Left ventricle myocardium inferior (tissue), 1 donor: ENCODE results near the gene EIF2B4. TPM values are rescaled to one million over a fixed set of nuclear protein-coding genes. Genes with fewer than 3 reads are reported as not detected.
"Not testable (repeated sequence)": the region's sequence is repeated elsewhere in the genome, so short reads cannot be mapped to it uniquely, and the experiment has no call there.

Experiments
- DNase-seq: peaks from one replicate; pipeline ENCODE4 v3.0.0-alpha.2; 2020
- H3K27ac ChIP-seq: fragments of 200-600 bp; replicated peaks from 2 replicates; pipeline ENCODE4 v1.8.0; 2021
- H3K27me3 ChIP-seq: fragments of 200-600 bp; 2 replicates; pipeline ENCODE4 v1.8.0; 2021; ENCODE audit warnings: low read depth
- H3K36me3 ChIP-seq: fragments of 200-600 bp; 2 replicates; pipeline ENCODE4 v1.8.0; 2021
- H3K4me1 ChIP-seq: fragments of 200-600 bp; 2 replicates; pipeline ENCODE4 v1.8.0; 2021
- H3K4me3 ChIP-seq: fragments of 200-600 bp; 2 replicates; pipeline ENCODE4 v1.8.0; 2021; ENCODE audit warnings: mild to moderate bottlenecking, moderate library complexity
- H3K9me3 ChIP-seq: fragments of 200-600 bp; replicated peaks from 2 replicates; pipeline ENCODE4 v1.8.0; 2021
- intact Hi-C: fragments of 100-400 bp; cut with micrococcal nuclease; formaldehyde crosslinking; loops from one replicate; pipeline ENCODE4 v1.11.0; 2022
- total RNA-seq: library from RNA; stranded (reverse); fragmentation: NEBNext Ultra II Directional; extraction: Animal tissue kit (Norgen Biotek cat#: 25700); gene quantifications from one replicate; pipeline ENCODE4 v1.2.1, GENCODE V29; 2021
- TF ChIP-seq, protein P1 (sequence below): fragments of 200-600 bp; IDR thresholded peaks from 2 replicates; pipeline ENCODE4 v1.8.0; 2021; ENCODE audit warnings: antibody characterized with exemption, mild to moderate bottlenecking, borderline replicate concordance
- donor health status: DM: no; HTN: yes; CAD: no; lungs with severe emphysema.

Gene EIF2B4
- total RNA-seq, 1 donor from 2014 or later: 34.1 TPM

DNA sequence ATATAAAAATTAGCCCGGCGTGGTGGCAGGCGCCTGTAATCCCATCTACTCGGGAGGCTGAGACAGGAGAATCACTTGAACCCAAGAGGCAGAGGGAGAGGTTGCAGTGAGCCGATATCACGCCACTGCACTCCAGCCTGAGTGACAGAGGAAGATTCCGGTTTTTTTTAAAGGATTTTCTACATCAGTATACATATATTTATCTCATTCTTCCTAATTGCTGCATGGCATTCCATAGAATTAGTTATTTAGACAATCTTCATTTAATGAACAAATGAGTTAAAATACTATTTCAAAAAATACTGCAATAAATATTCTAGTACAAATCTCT, 15.6 kb downstream of the EIF2B4 start:
- TF ChIP-seq, protein P1, sequence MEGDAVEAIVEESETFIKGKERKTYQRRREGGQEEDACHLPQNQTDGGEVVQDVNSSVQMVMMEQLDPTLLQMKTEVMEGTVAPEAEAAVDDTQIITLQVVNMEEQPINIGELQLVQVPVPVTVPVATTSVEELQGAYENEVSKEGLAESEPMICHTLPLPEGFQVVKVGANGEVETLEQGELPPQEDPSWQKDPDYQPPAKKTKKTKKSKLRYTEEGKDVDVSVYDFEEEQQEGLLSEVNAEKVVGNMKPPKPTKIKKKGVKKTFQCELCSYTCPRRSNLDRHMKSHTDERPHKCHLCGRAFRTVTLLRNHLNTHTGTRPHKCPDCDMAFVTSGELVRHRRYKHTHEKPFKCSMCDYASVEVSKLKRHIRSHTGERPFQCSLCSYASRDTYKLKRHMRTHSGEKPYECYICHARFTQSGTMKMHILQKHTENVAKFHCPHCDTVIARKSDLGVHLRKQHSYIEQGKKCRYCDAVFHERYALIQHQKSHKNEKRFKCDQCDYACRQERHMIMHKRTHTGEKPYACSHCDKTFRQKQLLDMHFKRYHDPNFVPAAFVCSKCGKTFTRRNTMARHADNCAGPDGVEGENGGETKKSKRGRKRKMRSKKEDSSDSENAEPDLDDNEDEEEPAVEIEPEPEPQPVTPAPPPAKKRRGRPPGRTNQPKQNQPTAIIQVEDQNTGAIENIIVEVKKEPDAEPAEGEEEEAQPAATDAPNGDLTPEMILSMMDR: no peak
- intact Hi-C loops: no loop called here

DNA sequence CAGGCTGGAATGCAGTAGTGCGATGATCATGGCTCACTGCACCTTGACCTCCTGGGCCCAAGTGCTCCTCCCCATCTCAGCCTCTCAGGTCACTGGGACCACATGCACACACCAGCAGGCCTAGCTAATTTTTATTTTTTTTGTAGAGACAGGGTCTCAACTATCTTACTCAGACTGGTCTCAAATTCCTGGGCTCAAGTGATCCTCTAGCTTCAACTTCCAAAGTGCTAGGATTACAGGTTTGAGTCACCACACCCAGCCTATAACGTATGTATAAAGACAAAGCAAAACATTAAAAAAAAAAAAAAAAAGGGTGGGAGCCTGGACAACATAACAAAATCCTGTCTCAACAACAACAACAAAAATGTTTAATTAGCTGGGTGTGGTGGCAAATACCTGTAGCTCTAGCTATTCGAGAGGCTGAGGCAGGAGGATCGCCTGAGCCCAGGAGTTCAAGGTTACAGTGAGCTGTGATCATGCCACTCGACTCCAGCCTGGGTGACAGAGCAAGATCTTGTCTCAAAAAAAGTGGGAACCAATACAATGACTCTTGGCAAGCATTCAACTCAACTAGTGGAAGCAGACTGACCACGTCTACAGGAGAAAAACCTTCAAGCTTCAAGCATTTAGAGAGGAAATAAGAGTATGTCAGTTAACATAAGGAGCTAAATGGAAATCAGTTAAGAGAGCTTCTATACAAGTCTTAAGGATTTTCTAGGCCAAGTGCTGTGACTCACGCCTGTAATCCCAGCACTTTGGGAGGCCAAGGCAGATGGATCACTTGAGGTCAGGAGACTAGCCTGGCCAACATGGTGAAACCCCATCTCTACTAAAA, 16.2 kb downstream of the EIF2B4 start:
- Histone ChIP-seq H3K36me3 (peaks cover 9% of the 10 kb centered on the region), H3K27ac (no peak overlapping the region), H3K27me3 (no peaks in the 10 kb centered on the region), H3K4me3 (no peak overlapping the region), H3K9me3 (no peaks in the 10 kb centered on the region), H3K4me1 (peaks cover 51% of the 10 kb centered on the region)
- TF ChIP-seq, protein P1: no peak
- DNase-seq: no peak
- intact Hi-C loops: no loop called here

More for the DNA sequence above, 15.6 kb downstream of the EIF2B4 start:
- H3K4me3 ChIP-seq: no peak overlapping the region
- H3K27me3 ChIP-seq: no peaks in the 10 kb centered on the region
- no peak for DNase-seq
- H3K4me1 ChIP-seq: peaks cover 51% of the 10 kb centered on the region
- no peak overlapping the region for H3K27ac ChIP-seq
- peaks cover 7% of the 10 kb centered on the region for H3K36me3 ChIP-seq
- no peaks in the 10 kb centered on the region for H3K9me3 ChIP-seq

DNA sequence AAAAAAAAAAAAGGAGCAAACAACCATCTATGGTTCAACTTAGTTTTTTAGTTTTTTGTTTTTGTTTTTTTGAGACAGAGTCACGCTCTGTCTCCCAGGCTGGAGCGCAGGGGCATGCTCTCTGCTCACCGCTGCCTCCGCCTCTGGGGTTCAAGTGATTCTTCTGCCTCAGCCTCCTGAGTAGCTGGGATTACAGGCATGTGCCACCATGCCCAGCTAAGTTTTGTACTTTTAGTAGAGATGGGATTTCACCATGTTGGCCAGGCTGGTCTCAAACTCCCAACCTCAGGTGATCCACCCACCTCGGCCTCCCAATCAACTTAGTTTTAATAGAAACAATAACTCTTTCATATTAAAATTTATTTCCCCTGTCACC, 16.8 kb downstream of the EIF2B4 start:
- H3K27me3 ChIP-seq, H3K4me3 ChIP-seq, H3K9me3 ChIP-seq, H3K27ac ChIP-seq, H3K36me3 ChIP-seq, DNase-seq, intact Hi-C loops: not testable (repeated sequence)
- peaks cover 50% of the 10 kb centered on the region for H3K4me1 ChIP-seq

DNA sequence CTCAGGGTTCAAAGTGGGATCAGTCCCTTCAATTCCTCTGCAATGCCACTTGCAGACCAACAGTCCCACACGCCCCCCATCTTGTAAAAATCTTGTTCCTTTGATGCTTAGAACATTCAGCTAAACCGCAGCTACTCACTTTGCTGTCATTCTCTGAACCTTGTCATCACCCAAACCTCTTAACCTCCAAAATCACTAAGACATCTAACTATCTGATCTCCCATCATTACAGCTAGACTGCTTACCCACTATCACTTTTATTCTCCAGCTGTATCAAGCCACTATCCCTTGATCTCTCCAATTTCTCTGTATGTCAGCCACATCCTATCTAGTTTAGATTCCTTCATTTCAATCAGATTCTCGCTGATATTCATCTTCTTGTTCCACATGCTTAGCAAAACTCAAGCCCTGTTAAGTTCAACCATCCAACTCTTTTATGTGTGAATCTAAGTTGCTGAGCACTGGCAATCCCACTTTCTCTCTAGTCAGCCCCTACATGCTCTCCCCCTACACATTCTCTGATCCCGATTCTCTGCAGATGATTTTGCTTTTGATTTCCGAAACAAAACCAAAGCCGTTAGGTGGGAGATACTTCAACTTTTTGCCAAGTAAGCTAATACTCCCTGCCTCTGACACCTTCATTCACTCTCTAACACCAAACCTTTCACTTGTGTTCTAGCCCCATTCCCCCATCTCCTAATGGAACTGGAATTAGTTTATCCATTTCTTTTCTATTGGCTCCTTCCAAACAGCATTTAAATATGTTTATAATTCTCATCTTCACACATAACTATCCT, 18.1 kb downstream of the EIF2B4 start:
- H3K9me3 ChIP-seq: no peaks in the 10 kb centered on the region
- H3K4me3 ChIP-seq: no peak overlapping the region
- TF ChIP-seq, protein P1: no peak
- no peak for DNase-seq
- intact Hi-C loops: no loop called here
- H3K27ac ChIP-seq: no peak overlapping the region
- H3K4me1 ChIP-seq: peaks cover 36% of the 10 kb centered on the region
- no peaks in the 10 kb centered on the region for H3K27me3 ChIP-seq
- H3K36me3 ChIP-seq: peaks cover 9% of the 10 kb centered on the region

DNA sequence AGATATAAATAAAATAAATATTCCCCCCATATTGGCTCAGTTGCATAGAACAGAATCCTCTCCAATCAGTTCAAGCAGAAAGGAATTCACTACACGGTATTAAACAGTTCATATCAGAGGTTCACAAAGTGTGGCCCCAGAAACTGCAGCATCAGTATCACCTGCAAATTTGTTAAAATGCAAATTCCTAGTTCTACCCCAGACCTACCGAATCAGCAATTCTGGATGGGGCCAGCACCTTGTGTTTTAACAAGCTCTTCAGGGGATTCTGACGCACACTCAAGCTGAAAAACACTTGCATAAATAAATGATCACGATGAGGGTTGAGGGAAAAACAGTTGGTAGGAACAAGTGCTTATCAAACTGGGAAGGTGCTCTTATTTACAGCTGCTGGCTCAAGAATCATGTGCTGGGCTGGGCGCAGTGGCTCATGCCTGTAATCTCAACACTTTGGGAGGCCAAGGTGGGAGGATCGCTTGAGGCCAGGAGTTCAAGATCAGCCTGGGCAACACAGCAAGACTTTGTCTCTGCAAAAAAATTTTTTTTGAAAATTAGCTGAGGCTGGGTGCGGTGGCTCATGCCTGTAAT, 19.9 kb downstream of the EIF2B4 start:
- H3K4me3 ChIP-seq: no peak overlapping the region
- peaks cover 20% of the 10 kb centered on the region for H3K4me1 ChIP-seq
- TF ChIP-seq, protein P1: no peak
- H3K9me3 ChIP-seq: no peaks in the 10 kb centered on the region
- H3K27me3 ChIP-seq: no peaks in the 10 kb centered on the region
- H3K27ac ChIP-seq: no peak overlapping the region
- DNase-seq: no peak
- intact Hi-C loops: no loop called here
- H3K36me3 ChIP-seq: peaks cover 9% of the 10 kb centered on the region

DNA sequence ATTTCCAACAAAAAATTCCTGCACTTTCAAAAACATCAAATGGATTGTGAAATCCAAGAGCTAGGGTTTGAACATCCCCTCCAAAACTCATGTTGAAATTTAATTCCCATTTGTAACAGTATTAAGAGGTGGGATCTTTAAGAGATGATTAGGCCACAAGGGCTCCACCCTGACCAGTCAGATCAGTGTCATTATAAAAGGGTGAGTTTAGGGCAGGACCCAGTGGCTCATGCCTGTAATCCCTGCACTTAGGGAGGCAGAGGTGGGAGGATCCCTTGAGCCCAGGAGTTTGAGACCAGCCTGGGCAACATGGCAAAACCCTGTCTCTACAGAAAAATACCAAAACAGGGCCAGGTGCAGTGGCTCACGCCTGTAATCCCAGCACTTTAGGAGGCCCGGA, 22.5 kb downstream of the EIF2B4 start:
- Histone ChIP-seq H3K27ac (no peak overlapping the region), H3K4me1 (no peaks in the 10 kb centered on the region), H3K9me3 (no peaks in the 10 kb centered on the region), H3K36me3 (peaks cover 15% of the 10 kb centered on the region), H3K27me3 (no peaks in the 10 kb centered on the region), H3K4me3 (no peak overlapping the region)
- TF ChIP-seq, protein P1: no peak
- no peak for DNase-seq
- intact Hi-C loops: no loop called here
